GM10266 (cell line): ENCODE data around the gene UVSSA.

ENCODE experiments used
- DNase-seq: peaks from one replicate; pipeline ENCODE4 v3.0.0; 2012; ENCODE audit errors: extremely low spot score
- TF ChIP-seq, protein P1 (sequence below): IDR thresholded peaks from 2 replicates; pipeline ENCODE4 v1.5.1; 2012; ENCODE audit warnings: mild to moderate bottlenecking, low read depth; ENCODE audit not compliant: control insufficient read depth, insufficient read depth; ENCODE audit errors: missing control alignments

The UVSSA gene

DNA sequence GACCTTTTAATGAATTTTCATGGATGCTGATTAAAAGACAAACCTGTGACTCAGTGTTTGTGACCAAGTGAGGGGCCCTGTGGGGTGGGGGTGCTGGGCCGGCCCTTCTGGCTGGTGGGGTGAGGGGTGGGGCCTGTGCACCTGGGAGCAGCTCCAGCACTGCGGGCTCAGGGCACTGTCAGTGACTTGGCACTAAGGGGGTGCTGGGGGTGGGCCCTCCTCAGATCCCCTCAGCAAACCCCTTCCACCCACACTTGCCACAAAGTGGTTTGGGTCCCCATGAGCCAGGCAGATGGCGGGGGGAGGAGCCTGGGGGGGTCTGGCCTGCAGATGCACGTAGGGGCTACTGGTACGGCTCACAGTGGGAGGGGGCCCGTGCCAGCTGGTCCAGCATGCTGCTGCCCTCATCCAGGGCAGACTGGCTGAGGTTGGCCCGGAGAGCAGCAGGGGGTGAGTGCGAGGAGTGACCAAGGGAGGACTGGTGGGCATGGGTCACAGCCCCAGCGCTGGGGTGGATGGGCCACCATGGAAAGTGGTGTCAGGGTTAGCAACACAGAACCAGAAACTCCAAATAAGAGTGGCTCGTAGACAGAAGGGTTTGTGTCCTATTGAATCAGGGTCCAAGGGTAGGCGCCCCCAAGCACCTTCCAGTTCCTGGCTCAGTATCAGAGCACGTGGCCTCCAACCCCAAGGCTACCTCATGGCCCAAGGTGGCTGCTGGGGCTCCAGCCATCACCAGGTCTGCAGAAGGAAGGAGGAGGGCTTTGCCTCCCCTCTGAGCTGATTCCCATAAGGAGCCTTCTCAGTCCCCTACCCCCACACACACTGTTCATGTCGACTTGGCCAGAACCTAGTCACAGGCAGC lies 49.2 kb downstream of the UVSSA start:
- DNase-seq, result no peak
- TF ChIP-seq, protein P1, sequence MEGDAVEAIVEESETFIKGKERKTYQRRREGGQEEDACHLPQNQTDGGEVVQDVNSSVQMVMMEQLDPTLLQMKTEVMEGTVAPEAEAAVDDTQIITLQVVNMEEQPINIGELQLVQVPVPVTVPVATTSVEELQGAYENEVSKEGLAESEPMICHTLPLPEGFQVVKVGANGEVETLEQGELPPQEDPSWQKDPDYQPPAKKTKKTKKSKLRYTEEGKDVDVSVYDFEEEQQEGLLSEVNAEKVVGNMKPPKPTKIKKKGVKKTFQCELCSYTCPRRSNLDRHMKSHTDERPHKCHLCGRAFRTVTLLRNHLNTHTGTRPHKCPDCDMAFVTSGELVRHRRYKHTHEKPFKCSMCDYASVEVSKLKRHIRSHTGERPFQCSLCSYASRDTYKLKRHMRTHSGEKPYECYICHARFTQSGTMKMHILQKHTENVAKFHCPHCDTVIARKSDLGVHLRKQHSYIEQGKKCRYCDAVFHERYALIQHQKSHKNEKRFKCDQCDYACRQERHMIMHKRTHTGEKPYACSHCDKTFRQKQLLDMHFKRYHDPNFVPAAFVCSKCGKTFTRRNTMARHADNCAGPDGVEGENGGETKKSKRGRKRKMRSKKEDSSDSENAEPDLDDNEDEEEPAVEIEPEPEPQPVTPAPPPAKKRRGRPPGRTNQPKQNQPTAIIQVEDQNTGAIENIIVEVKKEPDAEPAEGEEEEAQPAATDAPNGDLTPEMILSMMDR, result no peak

- TF ChIP-seq, protein P1, result no peak
- DNase-seq, result no peak
Observed at GRCh38 chr4:1396806-1397455, 49.9 kb downstream of the UVSSA start.

- DNase-seq, result no peak
- TF ChIP-seq, protein P1, result no peak
Observed at GRCh38 chr4:1398681-1399507, 51.9 kb downstream of the UVSSA start.

DNA sequence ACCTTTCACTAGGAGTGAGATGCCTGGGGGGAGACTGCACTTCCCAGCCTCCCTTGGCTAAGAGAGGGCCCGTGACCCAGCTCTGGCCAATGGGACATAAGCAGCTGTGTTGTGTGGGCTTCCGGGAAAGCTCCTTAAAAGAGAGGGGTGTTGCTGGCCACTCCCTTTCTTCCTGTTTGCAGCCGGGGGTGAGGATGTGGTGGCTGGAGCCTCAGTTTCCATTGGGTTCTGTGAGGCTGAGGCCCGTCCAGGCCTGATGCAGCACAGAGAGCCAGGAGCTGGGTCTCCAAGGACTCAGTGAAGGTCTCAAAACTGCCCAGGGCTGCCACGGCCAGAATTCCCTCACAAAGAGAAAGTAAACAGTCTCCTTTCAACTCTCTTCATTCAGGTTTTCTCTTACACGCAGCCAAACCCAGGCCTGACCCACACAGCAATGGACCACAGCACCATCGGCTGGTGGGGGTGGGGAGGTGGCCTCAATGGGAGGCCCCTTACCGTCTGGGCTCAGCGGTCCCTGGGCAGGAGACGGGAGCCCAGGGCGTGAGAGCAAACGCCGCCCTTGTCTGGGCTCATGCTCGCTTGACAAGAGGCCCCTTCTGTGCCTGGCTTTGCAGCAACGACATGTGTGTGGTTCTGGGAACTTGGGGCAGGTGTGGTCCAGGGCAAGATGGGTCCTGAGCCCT lies 52.6 kb downstream of the UVSSA start:
- no peak for DNase-seq
- TF ChIP-seq, protein P1, result no peak

- DNase-seq, result no peak
- TF ChIP-seq, protein P1, result no peak
Observed at GRCh38 chr4:1400191-1400805, 53.3 kb downstream of the UVSSA start.

GRCh38 chr4:1400831-1401408 lies 53.9 kb downstream of the UVSSA start:
- no peak for DNase-seq
- TF ChIP-seq, protein P1, result no peak
